AG04449 (cell line): ENCODE results near the gene PPM1L.

Experiments used
- CTCF ChIA-PET: fragments of 350-600 bp; formaldehyde crosslinking; extraction: SDS; loops from one replicate; lab custom pipeline; 2021; ENCODE audit warnings: antibody characterized with exemption; lab: Yijun Ruan, JAX
- POLR2A ChIA-PET: fragments of 400-600, 350-600 bp; formaldehyde crosslinking; extraction: SDS; loops from one replicate; lab custom pipeline; 2020; ENCODE audit warnings: antibody characterized with exemption, inconsistent platforms; lab: Yijun Ruan, JAX
- DNase-seq: peaks from one replicate; pipeline ENCODE4 v3.0.0-alpha.2; 2010; ENCODE audit warnings: low read depth, low spot score
- H3K4me3 ChIP-seq: 2 replicates; pipeline ENCODE4 v1.5.1; 2011; ENCODE audit warnings: low read depth, mild to moderate bottlenecking, control low read depth, low read length
- CTCF ChIP-seq: IDR thresholded peaks from one replicate; pipeline ENCODE4 v1.5.1; 2011; ENCODE audit warnings: mild to moderate bottlenecking, moderate library complexity, low read length, control low read depth, inconsistent platforms; ENCODE audit not compliant: insufficient read depth; ENCODE audit errors: missing control alignments

The PPM1L gene

GRCh38 chr3:161066930-161067329, 310.9 kb downstream of the PPM1L start:
- CTCF ChIA-PET, result no interaction called here
- no peak for DNase-seq
- POLR2A ChIA-PET, result no interaction called here
- no peak for TF ChIP-seq CTCF
- no peak overlapping the region for H3K4me3 ChIP-seq

GRCh38 chr3:161067335-161067734, 311.3 kb downstream of the PPM1L start:
- ChIA-PET POLR2A (no interaction called here), CTCF (no interaction called here)
- no peak overlapping the region for H3K4me3 ChIP-seq
- no peak for DNase-seq
- no peak for TF ChIP-seq CTCF

- peak; percentile 33 for DNase-seq
- POLR2A ChIA-PET, result no interaction called here
- CTCF ChIA-PET, result interaction anchor here (0.8 kb wide), 1 partner anchor 205 kb away, joined by 3 read pairs; no protein-coding TSS in a partner anchor
- no peak overlapping the region for H3K4me3 ChIP-seq
- TF ChIP-seq CTCF, result no peak
These were observed 313.6 kb downstream of the PPM1L start for GRCh38 chr3:161069511-161070251.

GRCh38 chr3:161070252-161070930, 314.4 kb downstream of the PPM1L start:
- CTCF ChIA-PET, result no interaction called here

GRCh38 chr3:161070980-161071663, 315.1 kb downstream of the PPM1L start:
- ChIA-PET POLR2A (no interaction called here), CTCF (interaction anchor here (0.9 kb wide), 1 partner anchor 74 kb away, joined by 3 read pairs; no protein-coding TSS in a partner anchor)
- no peak overlapping the region for H3K4me3 ChIP-seq
- no peak for DNase-seq
- TF ChIP-seq CTCF, result no peak

More at GRCh38 chr3:161070252-161070930, 314.4 kb downstream of the PPM1L start:
- no peak overlapping the region for H3K4me3 ChIP-seq
- no peak for DNase-seq
- no peak for TF ChIP-seq CTCF
- POLR2A ChIA-PET, result no interaction called here

GRCh38 chr3:161072211-161072621, 316.2 kb downstream of the PPM1L start:
- ChIA-PET CTCF (interaction anchor here (0.9 kb wide), 1 partner anchor 73 kb away, joined by 3 read pairs; no protein-coding TSS in a partner anchor), POLR2A (no interaction called here)
- TF ChIP-seq CTCF, result no peak
- DNase-seq, result no peak
- H3K4me3 ChIP-seq, result no peak overlapping the region
